SH-SY5Y (cell line): Measurements from ENCODE around the gene ITGAX.

Experiments used
- GATA2 ChIP-seq: IDR thresholded peaks from 2 replicates; pipeline ENCODE4 v1.6.1; 2011; ENCODE audit warnings: mild to moderate bottlenecking, low read depth, low read length
- GATA3 ChIP-seq: IDR thresholded peaks from 2 replicates; pipeline ENCODE4 v1.6.1; 2011; ENCODE audit warnings: low read depth, mild to moderate bottlenecking, low read length, moderate library complexity

GRCh38 chr16:31330553-31330890 lies 24.5 kb upstream of the ITGAX start:
- TF ChIP-seq GATA2 (no peak), GATA3 (no peak)
